Liver (tissue), 9 donors: Measurements from ENCODE around the gene DACH1. TPM values are rescaled to one million over a fixed set of nuclear protein-coding genes. Genes with fewer than 3 reads are reported as not detected.

ENCODE experiments used
- DNase-seq: peaks from one replicate; pipeline ENCODE4 v3.0.0-alpha.2; 2017; ENCODE audit warnings: low spot score
- H3K27ac ChIP-seq, 2 donors: one replicate each; pipeline ENCODE4 v1.7.0; 2013; ENCODE audit warnings: inconsistent platforms in 2 of 2, low read length in 2 of 2, control low read depth in 1 of 2, low read depth in 1 of 2, mild to moderate bottlenecking in 1 of 2
- H3K27me3 ChIP-seq, 4 donors: one replicate each; pipeline versions ENCODE4 v1.6.1 to v1.7.0; 2013; ENCODE audit warnings: low read length in 3 of 4, inconsistent platforms in 1 of 4, mild to moderate bottlenecking in 1 of 4, moderate library complexity in 1 of 4; ENCODE audit not compliant: control insufficient read depth in 4 of 4, insufficient read depth in 4 of 4
- H3K36me3 ChIP-seq, 4 donors: one replicate each; pipeline versions ENCODE4 v1.6.1 to v1.7.0; 2013; ENCODE audit warnings: low read length in 3 of 4, mild to moderate bottlenecking in 3 of 4, low read depth in 1 of 4, moderate library complexity in 1 of 4; ENCODE audit not compliant: control insufficient read depth in 4 of 4, insufficient read depth in 3 of 4
- H3K4me1 ChIP-seq, 4 donors: one replicate each; pipeline versions ENCODE4 v1.6.1 to v1.7.0; 2013; ENCODE audit warnings: low read length in 3 of 4, mild to moderate bottlenecking in 3 of 4, moderate library complexity in 1 of 4; ENCODE audit not compliant: control insufficient read depth in 4 of 4, insufficient read depth in 4 of 4
- H3K4me3 ChIP-seq, 3 donors: one replicate each; pipeline versions ENCODE4 v1.6.1 to v1.7.0; 2013; ENCODE audit warnings: low read length in 3 of 3, control low read depth in 1 of 3, low read depth in 1 of 3, mild to moderate bottlenecking in 1 of 3
- H3K9ac ChIP-seq, 2 donors: one replicate each; pipeline ENCODE4 v1.7.0; 2013; ENCODE audit warnings: low read length in 2 of 2, mild to moderate bottlenecking in 2 of 2, moderate library complexity in 2 of 2, control low read depth in 1 of 2, low read depth in 1 of 2
- H3K9me3 ChIP-seq, 4 donors: one replicate each; pipeline versions ENCODE4 v1.6.1 to v1.7.0; 2013; ENCODE audit warnings: low read length in 3 of 4; ENCODE audit not compliant: control insufficient read depth in 4 of 4
- ATF3 ChIP-seq: IDR thresholded peaks from 2 replicates; pipeline ENCODE4 v1.6.1; 2016; ENCODE audit warnings: antibody characterized with exemption
- CTCF ChIP-seq: fragments of 150-350 bp; IDR thresholded peaks from 2 replicates; pipeline ENCODE4 v1.5.1; 2017; ENCODE audit warnings: improper control_type of control experiment, low read depth, low read length; ENCODE audit not compliant: missing input control
- EGR1 ChIP-seq, 2 donors: IDR thresholded peaks; 2 replicates each; pipeline ENCODE4 v1.6.1; 2016 to 2018; ENCODE audit warnings: antibody characterized with exemption in 2 of 2, low read depth in 2 of 2
- FOXA1 ChIP-seq: IDR thresholded peaks from 2 replicates; pipeline ENCODE4 v1.6.1; 2016; ENCODE audit warnings: antibody characterized with exemption
- FOXA2 ChIP-seq: IDR thresholded peaks from 2 replicates; pipeline ENCODE4 v1.6.1; 2016; ENCODE audit warnings: antibody characterized with exemption
- GABPA ChIP-seq, 2 donors: IDR thresholded peaks in 1 of 2; conservative IDR thresholded peaks in 1 of 2; 2 replicates each; pipeline ENCODE4 v1.6.1; 2016; ENCODE audit warnings: antibody characterized with exemption in 2 of 2, mild to moderate bottlenecking in 1 of 2, moderate library complexity in 1 of 2
- HNF4A ChIP-seq, 2 donors: conservative IDR thresholded peaks; 2 replicates each; pipeline ENCODE4 v1.6.1; 2016; ENCODE audit warnings: antibody characterized with exemption in 2 of 2, mild to moderate bottlenecking in 2 of 2
- HNF4G ChIP-seq: IDR thresholded peaks from 2 replicates; pipeline ENCODE4 v1.6.1; 2016; ENCODE audit warnings: antibody characterized with exemption
- JUND ChIP-seq, 2 donors: IDR thresholded peaks; 2 replicates each; pipeline ENCODE4 v1.6.1; 2016; ENCODE audit warnings: antibody characterized with exemption in 2 of 2
- MAX ChIP-seq: IDR thresholded peaks from 2 replicates; pipeline ENCODE4 v1.6.1; 2016; ENCODE audit warnings: antibody characterized with exemption
- NR2F2 ChIP-seq: IDR thresholded peaks from 2 replicates; pipeline ENCODE4 v1.6.1; 2016; ENCODE audit warnings: antibody characterized with exemption
- REST ChIP-seq: IDR thresholded peaks from 2 replicates; pipeline ENCODE4 v1.6.1; 2016; ENCODE audit warnings: antibody characterized with exemption, mild to moderate bottlenecking
- RXRA ChIP-seq, 2 donors: IDR thresholded peaks; 2 replicates each; pipeline ENCODE4 v1.6.1; 2017 to 2018; ENCODE audit warnings: antibody characterized with exemption in 2 of 2, mild to moderate bottlenecking in 1 of 2
- SP1 ChIP-seq: IDR thresholded peaks from 2 replicates; pipeline ENCODE4 v1.6.1; 2018; ENCODE audit warnings: antibody characterized with exemption, mild to moderate bottlenecking
- TAF1 ChIP-seq: conservative IDR thresholded peaks from 2 replicates; pipeline ENCODE4 v1.6.1; 2016; ENCODE audit warnings: antibody characterized with exemption, mild to moderate bottlenecking
- YY1 ChIP-seq: IDR thresholded peaks from 2 replicates; pipeline ENCODE4 v1.6.1; 2016; ENCODE audit warnings: antibody characterized with exemption, mild to moderate bottlenecking
- ZBTB33 ChIP-seq: IDR thresholded peaks from 2 replicates; pipeline ENCODE4 v1.6.1; 2016; ENCODE audit warnings: antibody characterized with exemption
- WGBS: extraction: QIAGEN DNeasy Blood & Tissue Kit; methylation state at CpG from one replicate; pipeline ENCODE4 v1.1.7; 2013; 5-methylcytosine and 5-hydroxymethylcytosine counted together
- polyA plus RNA-seq, 2 donors: library from polyadenylated mRNA; stranded (reverse) in 1 of 2; unstranded in 1 of 2; fragments of 200-250 nt in 1 of 2; fragments of >200 nt in 1 of 2; fragmentation: Nextera tagmentation in 1 of 2; extraction: Ambion mirVana in 1 of 2; gene quantifications; one replicate each; pipeline versions ENCODE4 v1.2.1 to v1.2.3, GENCODE V29; 2013 to 2015
- total RNA-seq, 2 donors: library from RNA; depleted of rRNA; stranded (reverse); fragments of >200 nt; gene quantifications; one replicate each; pipeline ENCODE4 v1.2.3, GENCODE V29; 2014
- donor health status: healthy.
- donor health status: healthy.
- donor health status: healthy.
- donor health status: healthy.
- donor health status: healthy.

DACH1 gene
- total and polyA plus RNA-seq, 4 donors = 0.28 to 1.9 (median 0.77) TPM

GRCh38 chr13:71871844-71872243 is 4.8 kb upstream of the DACH1 start:
- no peak for DNase-seq
- H3K9ac ChIP-seq = no peak overlapping the region

More at GRCh38 chr13:71871844-71872243, 4.8 kb upstream of the DACH1 start:
- H3K27ac ChIP-seq = no peak overlapping the region
- peaks cover 0 to 10% (median 6%) of the 10 kb centered on the region in 4 donors for H3K4me1 ChIP-seq
- no peaks in the 10 kb centered on the region for H3K9me3 ChIP-seq
- no peaks in the 10 kb centered on the region for H3K36me3 ChIP-seq
- WGBS = 35% methylated on average over 1 of the region's 1 CpG
- peaks cover 0 to 4% (median 0%) of the 10 kb centered on the region in 4 donors for H3K27me3 ChIP-seq
- no peak for TF ChIP-seq JUND (IDR thresholded peaks at IDR 0.05)
- TF ChIP-seq HNF4A (conservative IDR thresholded peaks at IDR 0.05) = no peak
- no peak for TF ChIP-seq CTCF
- TF ChIP-seq HNF4G = no peak
- TF ChIP-seq REST = no peak
- TF ChIP-seq ATF3 = no peak
- TF ChIP-seq ZBTB33 = no peak
- no peak for TF ChIP-seq NR2F2
- no peak for TF ChIP-seq SP1
- TF ChIP-seq EGR1 (IDR thresholded peaks at IDR 0.05; ENCODE audit: low read depth in 2 of 2) = no peak
- no peak for TF ChIP-seq FOXA1
- TF ChIP-seq GABPA (IDR thresholded peaks at IDR 0.05 in 1 of 2, conservative IDR thresholded peaks at IDR 0.05 in 1 of 2) = no peak
- no peak for TF ChIP-seq MAX
- TF ChIP-seq TAF1 = no peak
- TF ChIP-seq FOXA2 = no peak
- TF ChIP-seq RXRA (IDR thresholded peaks at IDR 0.05) = no peak
- TF ChIP-seq YY1 = no peak
- no peak overlapping the region for H3K4me3 ChIP-seq
